ENCODE measurements around the gene PGAP6.

DNA sequence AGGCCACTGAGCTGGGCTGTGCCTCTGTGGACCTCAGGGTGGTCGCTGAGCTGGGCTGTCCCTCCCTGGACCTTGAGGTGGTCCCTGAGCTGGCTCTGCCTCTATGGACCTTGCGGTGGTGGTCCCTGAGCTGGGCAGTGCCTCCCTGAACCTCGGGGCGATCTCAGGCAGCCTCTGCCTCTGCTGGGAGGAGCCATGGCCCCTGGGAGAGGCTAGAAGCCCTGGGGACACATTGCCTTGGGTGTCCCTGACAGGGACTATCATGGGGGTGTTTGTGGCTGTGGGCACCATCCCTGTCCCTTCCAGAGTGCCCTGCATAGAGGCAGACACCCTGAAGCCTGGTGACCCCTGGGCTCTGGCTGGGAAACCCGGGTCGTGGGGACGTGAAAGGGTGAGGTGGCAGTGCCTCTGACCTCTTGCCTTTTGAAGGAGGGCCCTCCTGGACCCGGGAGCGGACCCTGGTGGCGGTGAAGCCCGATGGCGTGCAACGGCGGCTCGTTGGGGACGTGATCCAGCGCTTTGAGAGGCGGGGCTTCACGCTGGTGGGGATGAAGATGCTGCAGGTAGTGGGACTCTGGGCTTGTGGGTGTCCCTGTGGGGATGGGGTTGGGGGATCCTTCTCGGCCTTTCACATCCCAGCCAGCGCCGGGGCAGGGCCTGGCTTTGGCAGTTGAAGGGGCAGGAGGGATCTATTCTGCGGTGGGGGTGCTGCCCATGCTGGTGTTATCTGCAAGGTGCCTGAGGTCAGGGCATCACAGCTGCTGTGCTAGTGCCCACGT, 17.0 kb upstream of the PGAP6 start:
- TF ChIP-seq, protein P1, sequence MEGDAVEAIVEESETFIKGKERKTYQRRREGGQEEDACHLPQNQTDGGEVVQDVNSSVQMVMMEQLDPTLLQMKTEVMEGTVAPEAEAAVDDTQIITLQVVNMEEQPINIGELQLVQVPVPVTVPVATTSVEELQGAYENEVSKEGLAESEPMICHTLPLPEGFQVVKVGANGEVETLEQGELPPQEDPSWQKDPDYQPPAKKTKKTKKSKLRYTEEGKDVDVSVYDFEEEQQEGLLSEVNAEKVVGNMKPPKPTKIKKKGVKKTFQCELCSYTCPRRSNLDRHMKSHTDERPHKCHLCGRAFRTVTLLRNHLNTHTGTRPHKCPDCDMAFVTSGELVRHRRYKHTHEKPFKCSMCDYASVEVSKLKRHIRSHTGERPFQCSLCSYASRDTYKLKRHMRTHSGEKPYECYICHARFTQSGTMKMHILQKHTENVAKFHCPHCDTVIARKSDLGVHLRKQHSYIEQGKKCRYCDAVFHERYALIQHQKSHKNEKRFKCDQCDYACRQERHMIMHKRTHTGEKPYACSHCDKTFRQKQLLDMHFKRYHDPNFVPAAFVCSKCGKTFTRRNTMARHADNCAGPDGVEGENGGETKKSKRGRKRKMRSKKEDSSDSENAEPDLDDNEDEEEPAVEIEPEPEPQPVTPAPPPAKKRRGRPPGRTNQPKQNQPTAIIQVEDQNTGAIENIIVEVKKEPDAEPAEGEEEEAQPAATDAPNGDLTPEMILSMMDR (IDR thresholded peaks at IDR 0.05), result no peak
- TF ChIP-seq POLR2A (IDR thresholded peaks at IDR 0.05), result no peak
